CD14-positive monocyte (primary cell): Measurements from ENCODE around the gene CEP120. TPM values are rescaled to one million over a fixed set of nuclear protein-coding genes. Genes with fewer than 3 reads are reported as not detected.
A peak's percentile ranks its signal among the peaks of the same experiment; 100 is the strongest.

ENCODE experiments used
- DNase-seq, 3 donors: peaks; one replicate each; pipeline ENCODE4 v3.0.0-alpha.2; 2011 to 2022
- H2AFZ ChIP-seq: 2 replicates; pipeline ENCODE4 v1.6.0; 2012; ENCODE audit warnings: mild to moderate bottlenecking, low read depth, low read length, inconsistent platforms; ENCODE audit not compliant: insufficient read depth, poor library complexity, severe bottlenecking
- H3K27ac ChIP-seq, 2 donors: 1 replicate in 1 of 2; 2 replicates in 1 of 2; pipeline ENCODE4 v1.5.1; 2012 to 2013; ENCODE audit warnings: low read length in 2 of 2, control low read depth in 1 of 2, inconsistent platforms in 1 of 2, low read depth in 1 of 2, mild to moderate bottlenecking in 1 of 2
- H3K27me3 ChIP-seq, 2 donors: one replicate each; pipeline versions ENCODE4 v1.6.0 to v1.6.1; 2011 to 2013; ENCODE audit warnings: low read length in 2 of 2; ENCODE audit not compliant: control insufficient read depth in 2 of 2, insufficient read depth in 2 of 2
- H3K36me3 ChIP-seq, 2 donors: replicated peaks in 1 of 2; 1 replicate in 1 of 2; 2 replicates in 1 of 2; pipeline versions ENCODE4 v1.5.1 to v1.6.1; 2012 to 2013; ENCODE audit warnings: low read length in 2 of 2, control low read depth in 1 of 2, inconsistent platforms in 1 of 2, mild to moderate bottlenecking in 1 of 2; ENCODE audit not compliant: insufficient read depth in 2 of 2, control insufficient read depth in 1 of 2
- H3K4me1 ChIP-seq, 2 donors: 1 replicate in 1 of 2; 2 replicates in 1 of 2; pipeline versions ENCODE4 v1.5.1 to v1.6.1; 2012 to 2013; ENCODE audit warnings: low read length in 2 of 2, control low read depth in 1 of 2, inconsistent platforms in 1 of 2, mild to moderate bottlenecking in 1 of 2, moderate library complexity in 1 of 2; ENCODE audit not compliant: insufficient read depth in 2 of 2, control insufficient read depth in 1 of 2
- H3K4me2 ChIP-seq: replicated peaks from 2 replicates; pipeline ENCODE3; 2012; ENCODE audit warnings: low read length, moderate library complexity, mild to moderate bottlenecking; ENCODE audit not compliant: poor library complexity, severe bottlenecking; ENCODE audit errors: extremely low read depth
- H3K4me3 ChIP-seq, 3 experiments: fragments of 200-600 bp in 1 of 3; sonication (generic) in 1 of 3; replicated peaks in 1 of 3; 1 replicate in 2 of 3; 2 replicates in 1 of 3; pipeline ENCODE4 v1.5.1; 2011 to 2013; ENCODE audit warnings: low read length in 3 of 3, mild to moderate bottlenecking in 3 of 3, control low read depth in 2 of 3, low read depth in 2 of 3, inconsistent platforms in 1 of 3, moderate library complexity in 1 of 3
- H3K79me2 ChIP-seq: 2 replicates; pipeline ENCODE4 v1.6.0; 2012; ENCODE audit warnings: mild to moderate bottlenecking, control low read depth, inconsistent platforms, low read length, moderate library complexity; ENCODE audit not compliant: insufficient read depth
- H3K9ac ChIP-seq: 2 replicates; pipeline ENCODE4 v1.6.0; 2017; ENCODE audit warnings: low read length, mild to moderate bottlenecking; ENCODE audit not compliant: insufficient read depth, poor library complexity, severe bottlenecking
- H3K9me3 ChIP-seq, 2 donors: replicated peaks in 1 of 2; 1 replicate in 1 of 2; 2 replicates in 1 of 2; pipeline versions ENCODE4 v1.5.1 to v1.6.1; 2012 to 2013; ENCODE audit warnings: low read length in 2 of 2, control low read depth in 1 of 2; ENCODE audit not compliant: control insufficient read depth in 1 of 2, insufficient read depth in 1 of 2
- H4K20me1 ChIP-seq: 2 replicates; pipeline ENCODE4 v1.6.0; 2012; ENCODE audit warnings: mild to moderate bottlenecking, low read length, control low read depth, moderate library complexity; ENCODE audit not compliant: insufficient read depth
- H3K27ac Mint-ChIP-seq, 7 donors: one replicate each; pipeline ENCODE4 v1.8.0; 2020; ENCODE audit warnings: mild to moderate bottlenecking in 7 of 7, mixed read lengths in 7 of 7, moderate library complexity in 6 of 7, inconsistent platforms in 2 of 7
- H3K27me3 Mint-ChIP-seq, 3 donors: one replicate each; pipeline ENCODE4 v1.8.0; 2021 to 2022; ENCODE audit warnings: low read depth in 3 of 3, mild to moderate bottlenecking in 3 of 3, mixed read lengths in 3 of 3, moderate library complexity in 3 of 3, inconsistent platforms in 1 of 3
- H3K36me3 Mint-ChIP-seq, 2 donors: one replicate each; pipeline ENCODE4 v1.8.0; 2020; ENCODE audit warnings: mixed read lengths in 2 of 2, inconsistent platforms in 1 of 2, mild to moderate bottlenecking in 1 of 2
- H3K4me1 Mint-ChIP-seq: one replicate; pipeline ENCODE4 v1.8.0; 2020; ENCODE audit warnings: mild to moderate bottlenecking, mixed read lengths
- H3K4me3 Mint-ChIP-seq, 2 donors: one replicate each; pipeline ENCODE4 v1.8.0; 2020; ENCODE audit warnings: mild to moderate bottlenecking in 2 of 2, mixed read lengths in 2 of 2, moderate library complexity in 1 of 2
- H3K9me3 Mint-ChIP-seq, 7 donors: one replicate each; pipeline ENCODE4 v1.8.0; 2020 to 2022; ENCODE audit warnings: mixed read lengths in 7 of 7, mild to moderate bottlenecking in 6 of 7, moderate library complexity in 6 of 7, inconsistent platforms in 2 of 7
- WGBS: methylation state at CpG from one replicate; pipeline ENCODE4 v1.1.5; 2013; ENCODE audit warnings: missing lambda C conversion rate; ENCODE audit not compliant: insufficient coverage; 5-methylcytosine and 5-hydroxymethylcytosine counted together
- intact Hi-C, 2 donors: fragments of 100-400 bp; cut with micrococcal nuclease; formaldehyde crosslinking; loops; one replicate each; pipeline versions ENCODE4 v1.15.0 to v1.15.1; 2023
- polyA plus RNA-seq, 3 donors: library from polyadenylated mRNA; depleted of rRNA in 1 of 3; unstranded in 2 of 3; stranded (reverse) in 1 of 3; fragments of 300-500 nt in 2 of 3; fragments of >200 nt in 1 of 3; fragmentation: Illumina TruSeq in 2 of 3; gene quantifications; 1 replicate in 2 of 3; 2 replicates in 1 of 3; pipeline ENCODE4 v1.2.3, GENCODE V29; 2012 to 2021
- TF ChIP-seq, protein P1 (sequence below): fragments of 200-600 bp; IDR thresholded peaks from one replicate; pipeline ENCODE4 v1.8.0; 2022; ENCODE audit warnings: antibody characterized with exemption, mild to moderate bottlenecking

The CEP120 gene
- polyA plus RNA-seq, 3 donors = 6.4 to 7.2 (median 6.6) TPM

DNA sequence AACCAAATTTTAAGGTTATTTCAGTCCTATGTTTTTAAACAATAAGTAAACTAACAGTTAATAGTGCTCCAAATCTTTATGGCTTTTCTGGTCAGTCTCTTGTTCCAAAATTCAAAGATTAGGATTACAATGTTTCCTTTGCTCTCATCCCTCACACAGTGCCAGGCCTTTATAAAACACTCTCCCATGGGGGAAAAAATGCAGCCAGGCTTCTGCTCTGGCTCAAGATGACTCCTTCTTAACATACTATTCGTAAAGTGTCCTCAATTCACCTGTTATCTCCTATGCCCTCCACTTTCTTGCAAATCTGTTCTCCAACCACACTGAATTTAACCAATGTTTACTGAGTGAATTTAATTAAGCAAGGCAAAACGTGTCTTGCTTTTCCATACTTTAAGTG, 1.4 kb downstream of the CEP120 start:
- WGBS = 74% methylated on average over 2 of the region's 2 CpGs
- Histone ChIP-seq H3K36me3 (peaks cover 10 to 13% of the 10 kb centered on the region in 2 donors), H2AFZ (peak overlapping the region; percentile 97), H3K79me2 (peaks cover 34% of the 10 kb centered on the region), H3K4me1 (peaks cover 21 to 46% of the 10 kb centered on the region in 2 donors), H3K27me3 (no peaks in the 10 kb centered on the region), H3K4me2 (peak overlapping the region; percentile 83), H3K9ac (no peak overlapping the region), H3K4me3 (peak overlapping the region in 1 of 3 experiments; percentile 86), H3K27ac (peak overlapping the region in 1 of 2 donors; percentile 93), H4K20me1 (no peaks in the 10 kb centered on the region), H3K9me3 (no peaks in the 10 kb centered on the region)
- TF ChIP-seq, protein P1, sequence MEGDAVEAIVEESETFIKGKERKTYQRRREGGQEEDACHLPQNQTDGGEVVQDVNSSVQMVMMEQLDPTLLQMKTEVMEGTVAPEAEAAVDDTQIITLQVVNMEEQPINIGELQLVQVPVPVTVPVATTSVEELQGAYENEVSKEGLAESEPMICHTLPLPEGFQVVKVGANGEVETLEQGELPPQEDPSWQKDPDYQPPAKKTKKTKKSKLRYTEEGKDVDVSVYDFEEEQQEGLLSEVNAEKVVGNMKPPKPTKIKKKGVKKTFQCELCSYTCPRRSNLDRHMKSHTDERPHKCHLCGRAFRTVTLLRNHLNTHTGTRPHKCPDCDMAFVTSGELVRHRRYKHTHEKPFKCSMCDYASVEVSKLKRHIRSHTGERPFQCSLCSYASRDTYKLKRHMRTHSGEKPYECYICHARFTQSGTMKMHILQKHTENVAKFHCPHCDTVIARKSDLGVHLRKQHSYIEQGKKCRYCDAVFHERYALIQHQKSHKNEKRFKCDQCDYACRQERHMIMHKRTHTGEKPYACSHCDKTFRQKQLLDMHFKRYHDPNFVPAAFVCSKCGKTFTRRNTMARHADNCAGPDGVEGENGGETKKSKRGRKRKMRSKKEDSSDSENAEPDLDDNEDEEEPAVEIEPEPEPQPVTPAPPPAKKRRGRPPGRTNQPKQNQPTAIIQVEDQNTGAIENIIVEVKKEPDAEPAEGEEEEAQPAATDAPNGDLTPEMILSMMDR = no peak
- H3K9me3 Mint-ChIP-seq = peaks cover 0 to 3% (median 0%) of the 10 kb centered on the region in 7 donors
- H3K27ac Mint-ChIP-seq = no peak overlapping the region
- intact Hi-C loops = loop anchor here in 1 of 2 donors (5.0 kb wide), 1 partner anchor 91 kb away; the partner anchor contains the start of gene CSNK1G3
- H3K4me3 Mint-ChIP-seq = no peak overlapping the region
- H3K36me3 Mint-ChIP-seq = peaks cover 16 to 17% of the 10 kb centered on the region in 2 donors
- peaks cover 27% of the 10 kb centered on the region for H3K4me1 Mint-ChIP-seq
- H3K27me3 Mint-ChIP-seq = no peaks in the 10 kb centered on the region
- DNase-seq = no peak

DNA sequence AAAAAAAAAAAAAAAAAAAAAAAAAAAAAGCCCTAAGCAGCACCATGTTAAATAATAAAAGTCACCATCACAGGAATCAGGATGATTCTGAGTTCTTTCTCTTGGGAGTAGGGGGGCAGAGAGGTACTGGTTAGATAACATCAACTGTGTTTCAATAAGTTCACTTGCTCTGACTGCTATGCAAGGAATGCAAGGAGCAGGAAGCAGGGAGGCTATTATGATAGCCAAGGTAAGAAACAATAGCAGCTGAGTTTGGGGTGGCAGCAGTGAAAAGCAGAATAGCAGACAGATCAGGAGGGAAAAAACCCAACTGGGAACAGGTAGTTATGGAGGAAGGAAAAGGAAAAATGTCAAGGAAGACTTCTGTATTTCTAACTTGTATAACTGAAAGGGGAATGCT, 8.2 kb downstream of the CEP120 start:
- Mint-ChIP-seq H3K4me1 (peaks cover 5% of the 10 kb centered on the region), H3K27me3 (no peaks in the 10 kb centered on the region), H3K27ac (peak overlapping the region in 2 of 7 donors; percentile 31 to 32), H3K36me3 (peaks cover 58 to 59% of the 10 kb centered on the region in 2 donors), H3K9me3 (no peaks in the 10 kb centered on the region), H3K4me3 (no peak overlapping the region)
- Histone ChIP-seq H2AFZ (no peak overlapping the region), H3K27ac (no peak overlapping the region), H3K4me2 (no peak overlapping the region), H3K4me1 (no peaks in the 10 kb centered on the region), H3K9ac (no peak overlapping the region), H3K9me3 (no peaks in the 10 kb centered on the region), H4K20me1 (no peaks in the 10 kb centered on the region), H3K36me3 (peaks cover 61 to 73% of the 10 kb centered on the region in 2 donors), H3K79me2 (peaks cover 6% of the 10 kb centered on the region), H3K4me3 (no peak overlapping the region), H3K27me3 (no peaks in the 10 kb centered on the region)
- intact Hi-C loops = no loop called here
- DNase-seq = no peak
- TF ChIP-seq, protein P1 = no peak
